Ramos (cell line): ENCODE data around the gene NIP7.
"Not testable (repeated sequence)": the region's sequence is repeated elsewhere in the genome, so short reads cannot be mapped to it uniquely, and the experiment has no call there.

Experiments
- in situ Hi-C: fragments of 300-500 bp; cut with MboI; formaldehyde crosslinking; loops from one replicate; pipeline ENCODE4 v1.14.3; 2022; ENCODE audit warnings: low sequenced_read_pairs; ENCODE audit not compliant: unreplicated experiment

Gene NIP7

DNA sequence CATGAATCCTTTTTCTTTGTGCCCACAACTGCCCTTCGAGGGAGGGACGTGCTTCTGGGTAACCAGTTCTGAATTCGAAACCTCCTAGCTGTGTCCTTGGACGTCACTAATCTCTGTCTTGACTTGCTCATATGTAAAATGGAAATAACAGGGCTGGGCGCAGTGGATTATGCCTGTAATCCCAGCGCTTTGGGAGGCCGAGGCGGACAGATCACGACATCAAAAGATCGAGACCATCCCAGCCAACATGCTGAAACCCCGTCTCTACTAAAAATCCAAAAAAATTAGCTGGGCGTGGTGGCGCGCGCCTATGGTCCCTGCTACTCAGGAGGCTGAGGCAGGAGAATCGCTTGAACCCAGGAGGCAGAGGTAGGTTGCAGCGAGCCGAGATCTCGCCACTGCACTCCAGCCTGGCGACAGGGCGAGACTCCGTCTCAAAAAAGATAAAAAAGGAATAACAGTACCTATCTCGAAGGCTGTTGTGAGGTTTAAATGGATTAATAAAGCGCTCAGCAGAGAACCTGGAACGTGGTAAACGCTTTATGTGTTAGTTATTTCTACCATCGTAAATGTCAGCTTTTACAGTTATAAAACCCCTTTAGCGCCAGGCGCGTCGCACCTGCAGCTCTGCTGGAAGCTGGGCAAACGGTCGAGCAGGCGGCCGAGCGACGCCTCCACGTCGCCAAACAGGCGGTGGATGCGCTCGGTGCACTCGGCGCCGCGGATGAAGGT is 849 bp upstream of the NIP7 start:
- in situ Hi-C loops = no loop called here

DNA sequence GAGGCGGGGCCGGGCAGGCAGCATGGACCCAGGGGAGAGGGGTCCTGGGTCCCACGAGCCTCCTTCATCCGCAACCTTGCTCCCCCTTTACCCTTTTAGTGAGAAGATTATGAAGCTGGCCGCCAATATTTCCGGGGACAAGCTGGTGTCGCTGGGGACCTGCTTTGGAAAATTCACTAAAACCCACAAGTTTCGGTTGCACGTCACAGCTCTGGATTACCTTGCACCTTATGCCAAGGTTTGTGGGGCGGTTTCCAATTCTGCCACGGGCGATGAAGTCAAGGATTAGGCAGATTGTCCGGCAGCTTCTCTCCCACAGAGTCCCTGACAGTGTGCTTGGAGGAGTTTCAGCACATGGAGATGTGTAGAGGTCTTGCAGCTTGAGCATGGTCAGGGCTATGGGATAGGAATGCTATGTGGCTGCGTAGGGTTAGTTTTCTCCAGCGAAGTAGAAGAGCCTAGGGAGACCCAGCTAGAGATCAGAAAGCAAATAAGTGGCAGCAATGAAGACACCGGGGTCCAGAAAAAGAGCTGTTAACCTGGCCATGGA is 598 bp downstream of the NIP7 start:
- in situ Hi-C loops = no loop called here

DNA sequence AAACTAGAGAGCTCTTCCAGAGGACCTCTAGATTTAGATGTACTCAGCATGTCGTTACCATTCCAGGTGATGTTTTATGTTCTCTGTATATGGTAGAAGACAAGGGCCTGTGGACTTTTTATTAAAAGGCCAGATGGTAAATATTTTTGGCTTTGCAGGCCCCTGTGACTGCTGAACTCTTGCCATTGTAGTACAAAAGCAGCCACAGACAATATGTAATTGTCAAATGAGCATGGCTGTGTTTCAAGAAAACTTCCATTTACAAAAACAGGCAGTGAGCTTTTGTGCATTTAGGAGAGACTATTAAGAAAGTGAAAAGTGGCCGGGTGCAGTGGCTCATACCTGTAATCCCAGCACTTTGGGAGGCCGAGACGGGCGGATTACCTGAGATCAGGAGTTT is 4.6 kb downstream of the NIP7 start:
- in situ Hi-C loops = no loop called here

DNA sequence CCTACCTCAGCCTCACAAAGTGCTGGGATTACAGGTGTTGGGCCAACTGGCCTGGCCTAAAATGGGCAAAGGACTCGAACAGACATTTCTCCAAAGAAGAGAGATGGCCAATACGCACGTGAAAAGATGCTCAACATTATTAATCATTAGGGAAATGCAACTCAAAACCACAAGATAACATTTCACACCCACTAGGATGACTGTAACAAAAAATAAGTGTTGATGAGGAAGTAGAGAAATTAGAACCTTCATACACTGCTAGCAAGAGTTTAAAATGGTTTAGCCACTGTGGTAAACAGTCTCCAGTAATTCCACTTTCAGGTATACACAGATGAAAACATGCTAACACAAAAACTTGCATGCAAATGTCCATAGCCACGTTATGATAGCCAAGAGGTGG is 6.4 kb downstream of the NIP7 start:
- in situ Hi-C loops = no loop called here

DNA sequence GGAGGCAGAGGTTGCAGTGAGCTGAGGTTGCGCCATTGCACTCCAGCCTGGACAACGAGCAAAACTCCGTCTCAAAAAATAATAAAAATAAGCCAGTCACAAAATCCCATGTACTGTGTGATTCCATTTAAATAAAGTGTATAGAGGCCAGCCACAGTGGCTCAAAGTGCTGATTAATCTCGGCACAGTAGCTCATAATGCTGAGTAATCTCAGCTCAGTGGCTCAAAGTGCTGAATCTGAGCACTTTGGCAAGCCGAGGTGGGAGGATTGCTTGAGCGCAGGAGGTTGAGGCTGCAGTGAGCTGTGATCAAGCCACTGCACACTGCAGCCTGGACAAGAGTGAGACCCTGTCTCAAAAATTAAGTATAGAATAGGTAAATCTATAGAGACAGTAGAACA is 7.1 kb downstream of the NIP7 start:
- in situ Hi-C loops = no loop called here

DNA sequence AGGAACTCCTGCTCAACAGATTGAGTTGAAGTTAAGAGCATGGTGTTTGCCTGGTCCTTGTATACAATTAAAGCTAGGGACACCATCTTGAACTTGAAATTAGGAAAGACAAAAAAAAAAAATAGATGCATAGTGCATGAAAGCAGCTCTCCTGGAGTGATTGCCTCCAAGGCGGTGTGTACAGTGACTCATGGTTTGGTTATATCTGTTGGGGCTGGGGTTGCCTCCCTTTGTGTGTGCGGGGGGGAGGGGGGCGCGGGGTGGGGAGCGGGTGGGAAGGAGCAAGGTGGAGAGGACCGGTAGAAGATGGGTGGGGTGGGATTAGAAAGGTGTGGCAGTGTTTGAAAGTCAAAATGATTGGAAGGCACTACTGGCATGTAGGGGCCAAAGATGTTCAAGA is 8.7 kb downstream of the NIP7 start:
- in situ Hi-C loops = no loop called here

DNA sequence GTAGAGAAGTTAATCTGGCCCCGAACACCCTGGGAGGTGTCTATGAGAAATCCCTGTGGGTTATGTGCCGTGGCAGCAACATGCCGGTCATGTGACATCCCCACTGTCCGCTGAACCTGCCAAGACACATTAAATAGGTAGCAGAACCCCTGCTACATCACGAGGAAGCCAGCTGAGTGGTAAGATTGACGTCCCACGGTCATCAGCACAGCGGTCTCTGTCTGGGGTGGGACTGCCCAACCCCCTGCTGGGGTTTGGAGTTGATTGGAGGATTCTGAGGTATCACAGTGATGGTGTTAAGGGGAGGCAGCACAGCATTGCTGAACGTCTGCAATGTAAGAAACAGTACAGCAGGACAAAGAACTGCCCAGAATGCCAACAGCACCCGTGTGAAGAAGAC is 10.0 kb downstream of the NIP7 start:
- in situ Hi-C loops = no loop called here

DNA sequence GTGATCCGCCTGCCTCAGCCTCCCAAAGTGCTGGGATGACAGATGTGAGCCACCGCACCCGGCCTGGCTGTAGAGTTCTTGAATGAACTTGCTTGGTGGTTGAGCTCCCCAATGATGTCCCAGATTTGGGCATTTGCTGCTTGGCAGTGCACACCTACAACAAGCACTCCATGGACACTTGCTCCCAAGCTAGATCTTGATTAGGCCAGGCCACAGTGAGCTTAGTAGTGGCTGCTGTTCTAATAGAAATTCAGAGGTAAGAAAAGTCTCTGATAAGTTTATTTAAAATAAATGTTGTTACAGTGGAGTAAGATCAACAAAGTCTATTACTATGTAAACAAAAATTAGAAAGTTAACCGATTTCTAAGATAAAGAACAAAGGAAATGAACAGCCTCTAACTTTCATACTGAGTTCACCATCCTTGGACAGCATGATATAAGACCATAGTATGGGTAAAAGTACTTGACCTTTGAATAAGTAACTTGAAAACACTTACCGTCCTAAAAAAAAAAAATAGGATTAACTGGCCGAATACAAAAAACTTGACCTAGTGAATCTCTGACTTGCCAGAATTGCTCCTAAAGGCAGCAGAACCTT is 11.1 kb downstream of the NIP7 start:
- in situ Hi-C loops = no loop called here

DNA sequence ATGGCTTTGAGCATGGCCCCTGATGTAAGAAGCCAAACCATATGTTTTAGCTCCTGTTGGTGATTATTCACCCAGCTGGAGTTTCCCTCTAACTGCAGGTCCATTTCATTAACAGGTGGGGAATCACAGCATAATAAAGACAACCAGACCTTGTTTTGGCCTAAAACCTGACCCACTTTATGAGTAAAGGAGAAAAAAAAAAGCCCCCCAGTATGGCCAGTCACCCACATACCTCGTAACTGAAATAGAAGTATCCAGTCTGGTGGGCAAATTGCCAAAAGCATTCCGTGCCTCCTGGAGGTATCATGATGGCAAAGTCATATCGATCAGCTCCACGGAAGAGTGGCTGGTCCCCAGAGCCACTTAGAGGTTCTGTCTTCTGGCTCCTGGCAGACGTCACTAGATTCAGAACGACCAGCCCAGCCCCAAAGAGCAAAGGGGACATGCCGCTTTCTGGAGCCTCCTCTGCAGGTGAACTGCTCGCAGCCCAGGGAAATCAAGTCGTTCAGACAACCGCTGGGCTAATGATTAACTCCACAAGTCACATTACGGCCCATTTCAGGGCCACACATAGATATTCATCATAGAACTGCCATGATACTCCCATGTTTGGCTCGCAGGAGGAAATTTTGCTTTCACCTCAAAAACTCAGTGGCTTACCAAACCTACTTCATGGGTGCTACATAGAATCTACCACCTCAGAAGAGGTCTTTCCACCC is 11.9 kb downstream of the NIP7 start, which contains the start of gene TMED6:
Gene TMED6, minus strand, starts transcription at position 478 of the 719 bp plus-strand sequence. Its CDS starts 33 bp downstream, at position 445.
- in situ Hi-C loops = no loop called here

DNA sequence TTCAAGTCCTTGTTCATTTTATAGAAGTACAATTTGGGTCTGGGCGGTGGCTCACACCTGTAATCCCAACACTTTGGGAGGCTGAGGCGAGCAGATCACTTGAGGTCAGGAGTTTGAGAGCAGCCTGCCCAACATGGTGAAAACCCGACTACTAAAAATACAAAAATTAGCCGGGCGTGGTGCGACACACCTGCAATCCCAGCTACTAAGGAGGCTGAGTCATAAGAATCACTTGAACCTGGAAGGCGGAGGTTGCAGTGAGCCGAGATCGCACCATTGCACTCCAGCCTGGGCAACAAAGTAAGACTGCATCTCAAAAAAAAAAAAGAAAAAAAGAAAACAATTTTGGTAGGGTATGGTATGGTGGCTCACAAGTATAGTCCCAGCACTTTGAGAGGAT is 20.5 kb downstream of the NIP7 start:
- in situ Hi-C loops = not testable (repeated sequence)

DNA sequence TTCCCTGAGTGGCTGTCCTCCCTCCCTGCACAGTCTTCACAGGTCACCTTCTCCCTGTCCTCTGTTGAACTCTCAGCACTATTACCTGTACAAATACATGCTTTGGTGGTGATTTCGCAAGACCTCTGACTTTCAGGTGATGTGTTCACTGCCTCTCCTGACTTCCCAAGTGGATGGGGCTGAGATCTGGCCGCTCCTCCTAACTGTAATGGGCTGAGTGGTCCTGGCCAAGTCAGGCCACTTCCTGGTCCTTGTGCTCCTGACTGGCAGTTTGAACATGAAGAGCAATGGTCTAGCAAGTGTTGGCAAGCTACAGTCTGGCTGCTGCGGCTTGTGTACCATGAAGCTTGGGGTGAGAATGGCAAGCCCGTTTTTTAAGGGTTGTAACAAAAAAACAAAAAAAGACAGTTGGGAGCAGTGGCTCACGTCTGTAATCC is 23.7 kb downstream of the NIP7 start:
- in situ Hi-C loops = no loop called here

DNA sequence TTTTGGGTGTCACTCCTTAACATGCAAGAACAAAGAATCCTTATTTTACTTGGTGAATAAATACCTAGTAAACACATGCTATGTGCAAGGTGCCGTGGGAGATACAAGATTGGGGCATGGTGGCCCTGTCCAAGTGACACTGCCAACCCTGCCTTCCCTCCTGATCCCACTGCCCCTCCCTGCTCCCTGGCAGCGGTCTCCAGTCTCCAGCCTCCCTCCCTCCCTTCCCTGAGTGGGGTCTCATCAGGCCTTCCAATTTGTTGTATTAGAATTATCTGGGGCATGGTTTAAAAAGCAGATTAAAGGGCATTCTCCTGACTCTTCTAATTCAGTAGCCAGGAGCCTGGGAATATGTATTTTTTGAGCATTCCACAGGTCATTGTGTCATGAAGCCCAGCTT is 24.5 kb downstream of the NIP7 start:
- in situ Hi-C loops = no loop called here

DNA sequence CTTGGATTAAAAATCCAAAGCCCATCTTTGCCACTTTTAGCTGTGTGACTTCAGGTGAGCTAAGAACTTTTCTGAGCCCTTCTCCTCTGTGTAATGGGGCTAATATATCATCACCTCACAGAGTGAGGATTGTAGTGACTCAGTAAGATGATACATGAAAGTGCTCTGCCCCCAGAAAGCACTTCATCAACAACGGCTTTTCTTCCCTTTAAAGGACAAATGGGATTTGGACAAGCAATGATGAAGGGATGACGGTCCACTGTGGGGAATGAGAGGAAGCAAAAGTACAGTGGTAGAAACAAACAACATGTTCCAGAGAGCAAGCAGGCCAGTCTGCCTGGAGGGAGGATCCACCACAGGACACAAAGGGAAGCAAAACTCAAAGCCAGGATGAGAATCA is 26.3 kb downstream of the NIP7 start:
- in situ Hi-C loops = no loop called here

DNA sequence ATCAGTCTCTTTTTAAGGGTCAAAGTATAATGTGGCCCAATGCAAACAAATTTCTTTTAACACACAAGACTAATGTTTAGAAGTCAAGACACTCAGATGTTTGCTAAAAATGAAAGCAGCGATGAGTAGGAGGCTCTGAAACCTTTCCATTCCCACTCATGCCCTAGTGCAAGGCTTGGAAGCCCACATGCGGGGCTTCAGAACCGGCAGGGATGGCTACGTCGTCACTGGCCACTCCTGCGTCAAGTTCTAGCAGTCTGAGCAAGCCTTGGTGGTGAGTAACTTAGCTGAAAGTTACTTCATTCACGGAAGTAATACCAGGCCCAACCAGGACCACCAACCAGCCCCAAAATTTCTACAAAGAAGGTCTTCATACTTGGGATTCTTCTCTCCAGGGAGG is 26.9 kb downstream of the NIP7 start:
- in situ Hi-C loops = no loop called here

DNA sequence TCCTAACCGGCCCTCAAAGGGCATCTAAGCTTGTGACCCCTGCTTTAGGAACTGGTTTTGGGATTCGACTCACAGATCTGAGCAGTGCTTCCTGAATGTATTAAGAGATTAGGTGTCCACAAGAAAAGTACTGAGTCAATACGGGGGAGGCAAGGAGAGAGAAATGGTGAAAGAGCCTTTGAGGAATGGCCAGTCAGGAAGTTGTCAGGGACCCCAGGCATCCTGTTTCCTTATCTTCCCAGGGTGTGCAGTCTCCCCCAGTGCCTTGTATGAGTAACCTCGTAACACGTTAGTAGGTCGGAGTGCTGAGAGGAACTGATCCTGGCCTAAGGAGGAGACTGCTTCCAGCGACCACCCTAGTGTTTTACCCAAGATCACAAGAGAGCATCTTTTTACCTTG is 28.4 kb downstream of the NIP7 start:
- in situ Hi-C loops = no loop called here

DNA sequence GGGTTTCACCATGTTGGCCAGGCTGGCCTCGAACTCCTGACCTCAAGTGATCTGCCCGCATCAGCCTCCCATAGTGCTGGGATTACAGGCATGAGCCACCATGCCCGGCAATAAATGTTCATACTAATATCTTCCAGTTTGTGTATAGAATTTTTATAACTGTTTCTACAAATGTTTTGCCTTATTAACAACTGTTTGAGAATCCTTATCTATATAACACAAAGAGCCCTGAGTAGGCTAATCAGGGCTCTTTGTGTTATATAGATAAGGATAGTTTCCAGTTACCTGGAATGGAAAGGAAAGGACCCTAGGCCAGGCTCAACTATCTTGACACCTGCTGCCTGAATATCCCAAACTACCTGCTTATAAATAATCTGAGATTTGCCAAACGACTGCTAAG is 29.3 kb downstream of the NIP7 start:
- in situ Hi-C loops = no loop called here

DNA sequence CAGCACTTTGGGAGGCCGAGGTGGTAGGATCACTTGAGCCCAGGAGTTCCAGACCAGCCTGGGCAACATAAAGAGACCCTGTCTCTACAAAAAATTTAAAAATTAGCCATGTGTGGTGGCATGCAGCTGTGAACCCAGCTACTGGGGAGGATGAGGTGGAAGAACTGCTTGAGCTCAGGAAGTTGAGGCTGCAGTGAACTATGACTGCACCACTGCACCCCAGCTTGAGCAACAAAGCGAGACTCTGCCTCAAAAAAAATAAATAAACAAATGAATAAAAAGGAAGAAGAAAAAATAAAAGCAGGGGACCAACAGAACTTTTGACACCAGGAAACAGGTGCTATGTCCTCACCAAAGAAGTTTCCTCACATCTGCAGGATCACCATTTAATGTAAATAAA is 32.0 kb downstream of the NIP7 start:
- in situ Hi-C loops = no loop called here

DNA sequence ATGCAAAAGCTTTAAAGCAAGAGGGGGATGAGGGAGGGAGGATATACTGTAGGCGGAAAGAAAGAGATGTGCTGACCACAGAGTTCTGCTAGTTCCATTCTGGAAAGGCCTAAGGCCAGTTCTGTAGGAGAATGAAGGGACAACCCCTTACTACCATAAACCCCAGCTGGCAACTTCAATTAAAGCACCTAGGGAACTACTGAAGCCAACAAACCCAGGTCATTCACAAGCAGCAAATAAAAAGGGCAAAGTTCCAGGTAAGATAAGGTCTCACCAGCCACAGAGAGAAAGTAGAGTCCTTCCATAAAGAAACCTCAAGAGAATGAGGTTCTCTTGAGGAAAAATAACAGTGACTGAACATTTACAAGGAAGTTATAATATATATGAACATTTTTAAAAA is 33.4 kb downstream of the NIP7 start:
- in situ Hi-C loops = no loop called here

DNA sequence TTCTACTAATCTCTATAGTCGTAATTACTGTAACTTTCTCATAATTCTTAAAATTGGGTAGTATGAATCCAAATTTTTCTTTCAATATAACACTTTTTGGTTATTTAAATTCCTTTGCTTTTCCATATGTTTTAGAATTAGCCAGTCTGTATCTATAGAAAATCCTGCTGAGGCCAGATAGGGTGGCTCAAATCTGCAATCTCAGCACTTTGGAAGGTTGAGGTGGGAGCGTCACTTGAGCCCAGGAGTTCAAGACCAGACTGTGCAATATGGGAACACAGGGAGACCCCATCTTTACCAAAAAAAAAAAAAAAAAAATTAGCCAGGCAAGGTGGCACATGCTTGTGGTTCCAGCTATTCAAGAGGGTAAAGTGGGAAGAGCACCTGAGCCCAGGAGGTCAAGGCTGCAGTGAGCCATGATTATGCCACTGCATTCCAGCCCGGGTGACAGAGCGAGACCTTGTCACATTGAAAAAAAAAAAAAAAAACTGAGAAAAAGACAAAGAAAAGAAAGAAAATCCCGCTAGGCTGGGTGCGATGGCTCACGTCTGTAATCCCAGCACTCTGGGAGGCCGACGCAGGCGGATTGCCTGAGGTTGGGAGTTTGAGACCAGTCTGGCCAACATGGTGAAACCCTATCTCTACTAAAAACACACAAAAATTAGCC is 37.0 kb downstream of the NIP7 start:
- in situ Hi-C loops = no loop called here

DNA sequence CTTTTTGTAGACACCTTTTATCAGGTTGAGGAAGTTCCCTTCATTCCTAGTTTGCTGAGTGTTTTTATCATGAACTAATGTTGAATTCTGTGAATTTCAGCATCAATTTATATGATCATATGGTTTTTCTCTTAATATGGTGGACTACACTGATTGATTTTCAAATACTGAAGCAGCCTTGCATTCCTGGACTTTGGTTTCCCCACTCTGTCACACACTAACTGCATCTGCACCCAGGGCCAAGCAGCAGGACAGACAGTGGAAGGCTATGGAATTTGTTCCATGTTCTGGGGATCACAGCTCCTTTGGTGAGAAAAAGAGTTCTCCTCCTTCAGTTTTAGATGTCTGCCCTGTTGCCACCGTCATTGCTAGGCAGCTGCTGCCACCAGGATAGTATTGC is 38.5 kb downstream of the NIP7 start:
- in situ Hi-C loops = no loop called here

DNA sequence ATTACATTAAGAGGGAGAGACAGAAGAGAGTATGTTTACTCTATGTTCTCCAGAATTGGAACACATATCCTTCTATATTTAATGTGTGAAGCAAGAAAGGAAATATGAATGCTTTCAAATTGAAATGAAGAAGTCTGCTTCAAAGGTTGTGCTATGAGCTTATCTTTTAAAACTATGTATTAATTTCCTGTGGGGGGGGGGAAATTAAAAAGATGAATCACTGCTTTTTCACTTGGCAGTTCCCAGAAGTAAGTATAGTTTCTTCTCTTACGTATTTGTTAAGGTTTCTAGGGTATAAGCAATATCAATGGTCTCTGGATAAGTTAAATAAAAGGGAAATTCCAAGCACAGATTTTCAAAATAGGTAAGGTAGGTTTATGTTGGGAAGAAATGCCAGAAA is 39.2 kb downstream of the NIP7 start:
- in situ Hi-C loops = no loop called here
